ENCODE measurements around the gene HOMER1. TPM values are rescaled to one million over a fixed set of nuclear protein-coding genes. Genes with fewer than 3 reads are reported as not detected.

HOMER1 gene
- total and polyA plus RNA-seq, 2 of the 13 experiments (the other 11 are each of a cell fraction or from before 2014, with no cell fraction given): 5.3 to 24.8 TPM

GRCh38 chr5:79547982-79548381, 34.0 kb upstream of the HOMER1 start:
- intact Hi-C loops (cut with micrococcal nuclease; ENCODE audit: unreplicated experiment) (loop anchor here (5.0 kb wide), 1 partner anchor 36 kb away; the partner anchor contains the start of gene HOMER1), in situ Hi-C loops (cut with HindIII; ENCODE audit: extremely low pct_ligation_motif_present, low pct_unique_long_range_greater_than_20kb) (no loop called here)
- peak overlapping the region; percentile 88 for H3K4me2 ChIP-seq (ENCODE audit: low read depth, low read length)
- no TSS peak for BruUV-seq (replicated peaks)
- H3K9me3 ChIP-seq (ENCODE audit: low read length): no peaks in the 10 kb centered on the region
- no peaks in the 10 kb centered on the region for H4K20me1 ChIP-seq (ENCODE audit: insufficient read depth, low read length)
- H3K27ac ChIP-seq (ENCODE audit: extremely low read length, insufficient read depth, low read length): peak overlapping the region; percentile 70
- H3K79me2 ChIP-seq (ENCODE audit: insufficient read depth, low read length): no peaks in the 10 kb centered on the region
- peak overlapping the region; percentile 63 for H3K9ac ChIP-seq (ENCODE audit: insufficient read depth, low read depth, low read length)
- no peaks in the 10 kb centered on the region for H3K27me3 ChIP-seq (ENCODE audit: control insufficient read depth in 1 of 2, insufficient read depth in 2 of 2, low read length in 2 of 2)
- ChIA-PET POLR2A (interaction anchor here (1.2 to 3.9 kb wide), 2 partner anchors 34 to 64 kb away, joined by 4 to 37 read pairs; partner anchors contain the start of genes HOMER1 and TENT2), CTCF (ENCODE audit: low intra/inter-chr PET ratio, low total read pairs) (no interaction called here)
- no peaks in the 10 kb centered on the region for H3K36me3 ChIP-seq (replicated peaks in 1 of 2; ENCODE audit: control insufficient read depth in 1 of 2, insufficient read depth in 2 of 2, low read length in 2 of 2)
- WGBS (ENCODE audit: low lambda C conversion rate): 12% methylated on average over 1 of the region's 1 CpG
- peaks cover 60% of the 10 kb centered on the region for H3K4me1 ChIP-seq (ENCODE audit: insufficient read depth, low read length)
- peak overlapping the region; percentile 46 to 63 (median 46); a peak in 3 of 6 replicates for H3K4me3 ChIP-seq (replicated peaks in 1 of 3; ENCODE audit: insufficient read depth in 1 of 3, low read depth in 2 of 3, low read length in 3 of 3)
- DNase-seq (ENCODE audit: low spot score) (no peak), FAIRE-seq (no peak), ATAC-seq (no peak)
- H2AFZ ChIP-seq (ENCODE audit: low read length): peak overlapping the region; percentile 37
- no peak for TF ChIP-seq ZNF383 (CRISPR knock-in tag; IDR thresholded peaks at IDR 0.05; ENCODE audit: borderline replicate concordance)
- no peak for TF ChIP-seq FOXK2 (IDR thresholded peaks at IDR 0.05)
- TF ChIP-seq ZNF230 (CRISPR knock-in tag; IDR thresholded peaks at IDR 0.05): no peak
- TF ChIP-seq ZSCAN21 (CRISPR knock-in tag; IDR thresholded peaks at IDR 0.05; ENCODE audit: borderline replicate concordance): no peak
- no peak for TF ChIP-seq HMG20B (CRISPR knock-in tag; conservative IDR thresholded peaks at IDR 0.05)
- 0 out of 2 replicates have a peak, but pooled peaks have one; percentile 28 for TF ChIP-seq KLF12 (CRISPR knock-in tag; IDR thresholded peaks at IDR 0.05; ENCODE audit: borderline replicate concordance)
- no peak for TF ChIP-seq MYNN (CRISPR knock-in tag; IDR thresholded peaks at IDR 0.05; ENCODE audit: low read depth)
- no peak for TF ChIP-seq MTERF4 (CRISPR knock-in tag; IDR thresholded peaks at IDR 0.05)
- TF ChIP-seq ZSCAN31 (CRISPR knock-in tag; IDR thresholded peaks at IDR 0.05; ENCODE audit: low read depth): no peak
- TF ChIP-seq IRF9 (CRISPR knock-in tag; IDR thresholded peaks at IDR 0.05; ENCODE audit: borderline replicate concordance): no peak
- TF ChIP-seq RAD21 (CRISPR knock-in tag; IDR thresholded peaks at IDR 0.05): no peak
- 0 out of 2 replicates have a peak, but pooled peaks have one; percentile 23 for TF ChIP-seq ZNF362 (CRISPR knock-in tag; IDR thresholded peaks at IDR 0.05; ENCODE audit: borderline replicate concordance)
- TF ChIP-seq ZBTB7B (CRISPR knock-in tag; IDR thresholded peaks at IDR 0.05): no peak
- TF ChIP-seq MTF1 (CRISPR knock-in tag; IDR thresholded peaks at IDR 0.05): no peak
- TF ChIP-seq ZNF552 (CRISPR knock-in tag; IDR thresholded peaks at IDR 0.05; ENCODE audit: borderline replicate concordance): no peak
- no peak for TF ChIP-seq ZNF749 (CRISPR knock-in tag; IDR thresholded peaks at IDR 0.05; ENCODE audit: borderline replicate concordance)
- TF ChIP-seq PBX2 (CRISPR knock-in tag; IDR thresholded peaks at IDR 0.05): no peak
- no peak for TF ChIP-seq ARNT2 (CRISPR knock-in tag; IDR thresholded peaks at IDR 0.05; ENCODE audit: low read depth)
- no peak for TF ChIP-seq STAG1 (CRISPR knock-in tag; IDR thresholded peaks at IDR 0.05)
- no peak for TF ChIP-seq KDM1A (CRISPR knock-in tag; IDR thresholded peaks at IDR 0.05)
